CD4-positive, alpha-beta T cell treated with Interleukin-17A for 1 hour (primary cell): ENCODE results near the gene DEFB123.
"Not testable (repeated sequence)": the region's sequence is repeated elsewhere in the genome, so short reads cannot be mapped to it uniquely, and the experiment has no call there.

Experiments
- DNase-seq: peaks from one replicate; pipeline ENCODE4 v3.0.0-alpha.2; 2020

DEFB123 gene, protein sequence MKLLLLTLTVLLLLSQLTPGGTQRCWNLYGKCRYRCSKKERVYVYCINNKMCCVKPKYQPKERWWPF

DNA sequence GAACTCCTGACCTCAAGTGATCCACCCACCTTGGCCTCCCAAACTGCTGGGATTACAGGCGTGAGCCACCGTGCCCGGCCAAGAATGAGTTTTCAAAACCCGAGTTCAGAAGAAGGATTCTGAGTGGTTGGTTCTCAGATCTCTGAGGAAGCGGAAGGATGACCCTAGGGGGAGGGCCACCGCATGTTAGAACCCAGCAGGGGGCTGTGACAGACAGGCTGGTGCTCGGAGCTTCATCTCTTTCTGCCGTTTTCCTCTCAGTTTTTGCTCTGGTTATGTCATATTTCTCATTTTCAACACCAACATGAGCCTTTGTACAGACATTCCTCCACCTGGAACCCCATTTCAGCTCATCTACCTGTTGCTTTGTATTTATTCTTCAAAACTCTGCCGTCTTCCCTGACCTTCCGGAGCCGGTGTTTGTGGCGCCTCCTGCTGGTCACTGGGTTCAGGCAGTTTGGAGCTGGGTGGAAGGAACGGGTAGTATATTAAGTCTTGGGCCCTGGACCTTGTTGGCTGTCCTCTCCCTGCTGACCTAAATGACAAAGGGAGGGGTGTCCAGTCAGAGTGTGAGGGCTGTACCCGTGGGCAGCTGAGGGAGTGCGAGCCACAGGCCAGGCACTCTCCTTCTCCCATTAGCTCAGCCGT, at the start of gene DEFB123:
TSS of gene DEFB123 (plus strand) at position 621 of the 648 bp plus-strand sequence. CDS start 67 bp downstream, outside the sequence.
- no peak for DNase-seq

DNA sequence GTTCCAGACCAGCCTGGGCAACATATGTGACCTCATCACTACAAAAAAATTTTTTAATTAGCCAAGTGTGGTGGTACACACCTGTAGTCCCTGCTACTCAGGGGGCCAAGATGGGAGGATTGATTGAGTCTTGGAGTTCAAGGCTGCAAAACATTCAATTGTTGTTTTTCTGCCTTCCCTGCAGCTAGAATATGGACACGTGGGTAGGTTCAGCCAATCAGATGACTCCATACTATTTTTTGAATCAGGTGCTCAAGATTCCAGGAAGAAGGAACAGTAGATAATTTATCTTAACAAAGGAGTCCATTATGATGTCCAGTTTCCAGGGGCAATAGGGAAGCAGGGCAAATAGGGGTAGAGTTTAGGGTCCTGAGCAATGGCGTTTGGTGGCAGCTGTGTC, 47.6 kb upstream of the DEFB123 start:
- DNase-seq = no peak

DNA sequence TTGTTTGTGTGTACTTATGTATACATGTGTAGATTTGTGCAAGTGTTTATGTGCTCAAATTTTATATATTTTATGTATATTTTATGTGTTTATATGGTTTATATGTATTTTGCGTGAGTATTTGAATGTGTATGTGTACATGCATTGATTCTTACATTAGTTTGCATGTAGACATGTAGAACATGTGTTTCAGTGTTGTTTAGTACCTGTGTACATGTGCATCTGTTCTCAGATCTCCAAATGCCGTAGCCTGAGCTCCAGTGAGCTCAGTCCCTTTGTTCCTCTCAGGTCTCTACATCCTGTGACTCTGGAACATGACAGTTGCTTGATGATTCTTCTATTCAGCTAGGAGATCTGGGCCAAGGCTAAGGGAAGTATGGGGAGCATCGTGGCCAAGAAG, 45.5 kb upstream of the DEFB123 start:
- DNase-seq = no peak

DNA sequence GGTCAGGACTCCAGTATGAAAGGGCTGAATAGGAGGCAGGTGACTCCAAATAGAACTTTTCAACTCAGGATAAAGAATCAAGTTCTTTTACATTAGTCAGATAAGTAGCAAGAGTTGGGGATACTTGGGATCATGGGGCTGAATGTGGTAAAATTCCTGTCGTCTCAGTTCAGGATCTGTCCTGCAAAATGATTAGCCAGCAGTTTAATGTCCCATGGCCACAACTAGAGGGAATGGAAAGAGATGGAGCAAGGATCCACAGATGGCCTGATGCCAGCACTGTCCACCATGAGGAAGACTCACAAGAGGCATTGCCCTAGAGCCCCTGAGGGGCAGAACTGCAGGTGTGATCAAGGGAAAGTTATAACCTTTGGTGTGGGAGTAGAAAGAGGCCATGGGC, 36.5 kb upstream of the DEFB123 start:
- DNase-seq = no peak

DNA sequence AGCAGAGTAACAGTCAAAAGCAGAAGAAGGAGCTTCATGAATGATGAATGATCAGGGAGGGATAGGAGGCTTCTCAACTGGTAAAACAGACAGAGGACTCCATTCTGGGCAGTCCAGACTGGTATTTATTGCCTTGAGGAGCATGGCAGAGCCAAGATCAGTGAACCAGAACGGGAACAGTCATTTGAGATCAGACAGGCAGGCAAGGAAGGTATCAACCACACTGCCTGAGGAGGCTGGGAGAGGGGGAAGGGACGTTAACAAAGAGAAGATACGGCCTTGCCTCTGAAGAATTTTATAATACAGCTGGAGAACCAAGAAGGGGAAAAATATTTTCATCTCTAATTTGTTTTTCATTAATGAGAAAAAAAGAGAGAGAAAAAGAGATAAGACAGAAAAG, 34.3 kb upstream of the DEFB123 start, which contains the start of gene DEFB121:
TSS of gene DEFB121 (minus strand) at position 101 of the 400 bp plus-strand sequence. CDS start at position 38, 63 bp downstream.
- no peak for DNase-seq

DNA sequence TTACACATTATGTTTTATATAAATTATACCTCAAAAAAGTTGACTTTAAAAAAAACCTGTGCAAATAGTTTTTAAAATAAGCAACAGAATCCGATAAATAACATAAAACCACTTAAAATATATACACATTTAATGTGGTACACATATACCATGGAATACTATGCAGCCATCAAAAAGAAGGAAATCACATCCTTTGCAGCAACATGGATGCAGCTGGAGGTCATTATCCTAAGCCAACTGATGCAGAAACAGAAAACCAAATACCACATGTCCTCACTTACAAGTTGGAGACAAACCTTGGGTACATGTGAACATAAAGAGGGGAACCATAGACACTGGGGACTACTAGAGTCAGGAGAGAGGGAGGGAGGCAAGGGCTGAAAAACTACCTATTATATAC, 30.4 kb upstream of the DEFB123 start:
- DNase-seq = no peak

DNA sequence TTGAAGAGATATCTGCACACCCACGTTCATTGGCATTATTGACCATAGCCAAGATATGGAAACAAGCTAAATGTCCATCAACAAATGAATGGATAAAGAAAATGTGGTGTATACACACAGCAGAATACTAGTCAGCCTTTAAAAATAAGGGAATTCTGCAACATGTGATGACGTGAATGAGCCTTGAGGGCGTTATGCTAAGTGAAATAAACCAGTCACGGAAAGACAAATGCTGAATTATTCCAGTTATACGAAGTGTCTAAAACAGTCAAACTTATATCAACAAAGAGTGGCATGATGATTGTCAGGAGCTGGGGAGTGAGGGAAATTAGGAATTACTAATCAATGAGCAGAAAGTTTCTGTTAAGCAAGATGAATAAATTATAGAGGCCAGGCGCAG, 26.1 kb upstream of the DEFB123 start:
- DNase-seq = no peak

DNA sequence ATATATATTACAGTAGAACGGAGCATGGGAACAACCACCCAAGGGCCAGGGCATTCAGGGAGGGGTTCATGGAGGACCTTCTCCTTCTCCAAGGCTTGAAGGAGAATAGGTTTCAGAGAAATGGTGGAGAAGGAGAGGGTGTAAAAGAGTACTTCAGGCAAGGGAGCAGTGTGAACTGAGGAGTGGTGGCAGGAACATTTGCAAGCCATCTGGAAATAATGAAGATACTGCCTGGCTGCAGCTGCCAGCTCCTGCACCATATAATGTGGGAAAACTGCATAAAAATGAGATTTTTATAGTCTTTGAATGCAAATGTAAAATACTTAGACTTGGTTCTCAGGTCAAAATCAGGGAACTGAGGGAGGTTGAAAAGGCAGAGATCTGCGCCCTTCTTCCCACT, 24.8 kb upstream of the DEFB123 start:
- no peak for DNase-seq

DNA sequence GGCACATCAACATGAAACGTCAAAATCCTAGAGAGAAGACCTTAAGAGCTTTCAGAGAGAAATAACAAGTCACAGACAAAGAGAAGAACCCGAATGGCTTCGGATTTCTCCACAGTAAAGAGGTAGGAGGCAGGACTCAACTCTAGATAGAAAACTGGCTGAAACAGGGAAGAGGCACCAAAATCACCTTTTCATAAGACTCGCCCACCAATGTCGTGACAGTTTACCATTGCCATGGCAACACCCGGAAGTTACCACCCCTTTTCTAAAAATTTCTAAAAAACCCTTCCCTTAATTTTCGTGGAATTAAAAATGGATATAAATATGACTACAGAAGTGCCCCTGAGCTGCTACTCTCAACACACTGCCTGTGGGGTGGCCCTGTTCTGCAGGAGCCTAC, 22.1 kb upstream of the DEFB123 start:
- no peak for DNase-seq

DNA sequence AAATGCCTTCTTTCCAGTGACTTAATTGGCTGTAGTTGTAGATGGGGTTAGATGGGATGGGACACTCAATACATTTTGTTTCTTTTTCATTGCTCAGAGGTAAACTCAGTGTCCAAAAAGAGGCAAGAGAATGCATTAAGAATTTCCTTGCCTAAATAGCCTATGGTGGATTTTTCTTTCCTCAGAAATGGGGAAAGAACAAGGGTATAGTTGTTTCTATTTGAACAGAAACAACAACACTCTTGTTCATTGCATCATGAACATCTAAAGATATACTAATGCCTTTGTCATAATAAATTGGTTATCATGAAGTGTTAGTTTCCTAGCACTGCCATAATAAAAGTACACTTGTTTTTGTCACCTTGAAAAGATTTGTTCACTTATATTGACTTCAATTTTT, 14.6 kb upstream of the DEFB123 start:
- no peak for DNase-seq

DNA sequence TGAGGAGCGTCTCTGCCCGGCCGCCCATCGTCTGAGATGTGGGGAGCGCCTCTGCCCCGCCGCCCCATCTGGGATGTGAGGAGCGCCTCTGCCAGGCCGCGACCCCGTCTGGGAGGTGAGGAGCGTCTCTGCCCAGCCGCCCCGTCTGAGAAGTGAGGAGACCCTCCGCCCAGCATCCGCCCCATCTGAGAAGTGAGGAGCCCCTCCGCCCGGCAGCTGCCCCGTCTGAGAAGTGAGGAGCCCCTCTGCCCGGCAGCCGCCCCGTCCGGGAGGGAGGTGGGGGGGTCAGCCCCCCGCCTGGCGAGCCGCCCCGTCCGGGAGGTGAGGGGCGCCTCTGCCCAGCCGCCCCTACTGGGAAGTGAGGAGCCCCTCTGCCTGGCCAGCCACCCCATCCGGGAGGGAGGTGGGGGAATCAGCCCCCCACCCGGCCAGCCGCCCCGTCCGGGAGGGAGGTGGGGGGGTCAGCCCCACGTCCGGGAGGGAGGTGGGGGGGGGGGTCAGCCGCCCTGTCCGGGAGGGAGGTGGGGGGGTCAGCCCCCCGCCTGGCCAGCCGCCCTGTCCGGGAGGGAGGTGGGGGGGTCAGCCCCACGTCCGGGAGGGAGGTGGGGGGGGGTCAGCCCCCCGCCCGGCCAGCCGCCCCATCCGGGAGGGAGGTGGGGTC, 13.4 kb upstream of the DEFB123 start:
- DNase-seq = not testable (repeated sequence)

DNA sequence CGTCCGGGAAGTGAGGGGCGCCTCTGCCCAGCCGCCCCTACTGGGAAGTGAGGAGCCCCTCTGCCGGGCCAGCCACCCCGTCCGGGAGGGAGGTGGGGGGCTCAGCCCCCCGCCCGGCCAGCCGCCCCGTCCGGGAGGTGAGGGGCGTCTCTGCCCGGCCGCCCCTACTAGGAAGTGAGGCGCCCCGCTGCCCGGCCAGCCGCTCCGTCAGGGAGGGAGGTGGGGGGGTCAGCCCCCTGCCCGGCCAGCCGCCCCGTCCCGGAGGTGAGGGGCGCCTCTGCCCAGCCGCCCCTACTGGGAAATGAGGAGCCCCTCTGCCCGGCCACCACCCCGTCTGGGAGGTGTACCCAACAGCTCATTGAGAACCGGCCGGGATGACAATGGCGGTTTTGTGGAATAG, 12.9 kb upstream of the DEFB123 start:
- DNase-seq = not testable (repeated sequence)

DNA sequence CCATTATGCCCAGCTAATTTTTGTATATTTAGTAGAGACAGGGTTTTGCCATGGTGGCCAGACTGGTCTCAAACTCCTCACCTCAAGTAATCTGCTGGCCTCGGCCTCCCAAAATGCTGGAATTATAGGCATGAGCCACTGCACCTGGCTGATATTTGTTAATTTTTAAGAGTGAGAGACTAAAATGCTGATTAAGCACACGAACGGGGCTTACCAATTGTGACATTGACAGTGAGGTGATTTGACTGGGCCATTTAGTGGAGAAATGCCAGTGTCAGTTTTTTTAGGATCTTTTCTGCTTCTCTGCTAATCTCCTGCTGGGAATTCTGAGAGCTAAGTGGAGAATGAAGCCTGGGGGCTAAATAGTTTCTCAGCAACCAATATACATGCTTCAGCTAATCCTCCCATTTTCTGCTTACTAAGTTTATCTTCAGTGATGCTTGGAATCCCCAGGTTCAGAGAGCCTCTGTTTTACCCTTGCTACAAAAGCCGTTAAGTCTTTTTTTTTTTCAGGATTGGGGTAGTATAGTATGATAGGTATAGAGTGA, 9.8 kb upstream of the DEFB123 start:
- DNase-seq = no peak

DNA sequence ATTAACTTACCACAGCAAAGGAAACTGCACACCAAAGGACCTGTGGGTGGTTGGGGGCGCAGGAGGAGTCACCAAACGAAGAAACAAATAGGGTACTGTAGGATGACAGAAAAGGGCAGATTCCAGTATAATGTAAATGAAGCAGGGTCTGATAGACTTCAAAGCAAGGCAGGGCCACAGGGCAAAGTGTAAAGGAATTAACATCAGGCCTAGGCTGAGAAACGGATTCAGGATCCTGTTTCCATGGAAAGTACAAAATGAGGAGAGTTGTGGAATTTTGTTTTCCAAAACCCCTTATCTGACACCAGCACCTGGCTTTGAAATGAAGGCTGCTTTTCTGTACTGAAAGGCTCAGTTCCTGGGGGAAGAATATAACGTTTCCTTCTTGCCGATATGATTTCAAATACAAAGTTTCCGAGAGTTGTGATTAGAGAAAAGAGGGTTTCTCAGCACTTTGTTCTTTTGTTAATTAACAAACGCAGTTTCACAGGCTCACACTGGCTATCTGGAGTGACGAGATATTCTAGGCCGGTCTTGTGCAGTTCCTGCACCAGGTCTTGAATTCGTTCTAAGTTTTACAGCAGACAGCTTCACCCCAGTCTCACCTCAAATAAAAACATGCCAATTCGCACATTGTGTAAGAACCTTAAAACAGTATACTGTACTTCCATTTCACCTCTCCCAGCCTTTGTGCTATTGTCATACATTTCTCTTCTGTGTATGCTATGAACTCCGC, 5.8 kb downstream of the DEFB123 start:
- no peak for DNase-seq

DNA sequence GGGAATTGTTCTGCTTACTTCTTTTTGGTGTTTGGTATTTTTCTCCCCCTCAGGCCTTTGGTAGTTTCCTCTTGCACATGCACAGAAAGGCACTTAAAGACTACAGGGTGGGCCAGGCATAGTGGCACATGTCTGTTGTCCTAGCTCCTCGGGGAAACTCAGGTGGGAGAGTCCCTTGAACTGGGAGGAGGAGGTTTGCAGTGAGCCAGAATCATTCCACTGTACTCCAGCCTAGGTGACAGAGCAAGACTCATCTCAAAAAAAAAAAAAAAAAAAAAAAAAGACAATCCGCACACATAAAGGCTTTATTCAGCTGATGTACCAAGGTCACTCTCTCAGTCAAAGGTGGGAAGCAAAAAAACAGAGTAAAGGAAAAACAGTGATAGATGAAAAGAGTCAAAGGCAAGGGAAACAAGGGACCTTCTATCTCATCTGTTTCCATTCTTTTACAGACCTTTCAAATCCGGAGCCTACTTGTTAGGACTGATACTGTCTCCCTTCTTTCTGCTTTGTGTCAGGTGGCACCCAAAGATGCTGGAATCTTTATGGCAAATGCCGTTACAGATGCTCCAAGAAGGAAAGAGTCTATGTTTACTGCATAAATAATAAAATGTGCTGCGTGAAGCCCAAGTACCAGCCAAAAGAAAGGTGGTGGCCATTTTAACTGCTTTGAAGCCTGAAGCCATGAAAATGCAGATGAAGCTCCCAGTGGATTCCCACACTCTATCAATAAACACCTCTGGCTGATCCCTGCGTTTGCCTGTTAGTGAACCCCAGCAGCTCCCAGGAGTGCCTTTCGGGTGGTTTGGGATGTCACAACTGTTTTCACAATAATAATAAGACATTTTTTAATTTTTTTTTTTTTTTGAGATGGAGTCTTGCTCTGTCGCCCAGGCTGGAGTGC, 9.3 kb downstream of the DEFB123 start:
- DNase-seq = no peak

DNA sequence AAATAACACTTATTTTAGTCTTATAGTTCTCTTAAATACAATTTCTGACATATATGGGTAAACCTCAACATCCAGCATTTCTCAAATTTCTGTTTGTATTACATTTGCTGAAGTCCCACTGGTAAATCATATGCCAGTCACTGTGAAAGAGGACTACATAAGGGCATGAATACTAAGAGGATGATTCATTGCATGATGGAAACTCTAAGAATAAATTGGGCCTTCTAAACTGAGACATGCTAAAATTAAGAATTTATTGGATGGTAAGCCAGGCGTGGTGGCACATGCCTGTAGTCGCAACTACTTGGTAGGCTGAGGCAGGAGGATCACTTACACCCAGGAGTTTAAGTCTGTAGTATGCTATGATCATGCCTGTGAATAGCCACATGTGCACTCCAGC, 12.1 kb downstream of the DEFB123 start:
- no peak for DNase-seq

DNA sequence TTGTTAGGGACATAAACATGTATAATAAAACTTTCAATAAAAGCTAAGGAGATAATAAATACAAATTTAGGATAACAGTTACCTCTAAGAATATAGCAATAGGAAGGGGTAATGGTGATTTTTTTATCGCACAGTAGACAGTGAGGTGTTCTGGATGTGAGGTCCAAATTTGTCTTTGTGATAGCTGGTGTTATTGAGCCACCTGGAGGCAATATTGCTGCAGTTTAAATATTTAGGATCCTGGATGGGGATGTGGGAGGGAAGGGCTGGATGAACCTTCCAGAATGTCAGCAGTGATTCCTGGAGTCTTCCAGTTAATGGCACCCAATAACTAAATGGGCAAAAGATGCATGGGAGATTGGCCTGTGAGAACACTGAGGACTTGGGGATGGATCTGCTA, 13.9 kb downstream of the DEFB123 start:
- DNase-seq = no peak

DNA sequence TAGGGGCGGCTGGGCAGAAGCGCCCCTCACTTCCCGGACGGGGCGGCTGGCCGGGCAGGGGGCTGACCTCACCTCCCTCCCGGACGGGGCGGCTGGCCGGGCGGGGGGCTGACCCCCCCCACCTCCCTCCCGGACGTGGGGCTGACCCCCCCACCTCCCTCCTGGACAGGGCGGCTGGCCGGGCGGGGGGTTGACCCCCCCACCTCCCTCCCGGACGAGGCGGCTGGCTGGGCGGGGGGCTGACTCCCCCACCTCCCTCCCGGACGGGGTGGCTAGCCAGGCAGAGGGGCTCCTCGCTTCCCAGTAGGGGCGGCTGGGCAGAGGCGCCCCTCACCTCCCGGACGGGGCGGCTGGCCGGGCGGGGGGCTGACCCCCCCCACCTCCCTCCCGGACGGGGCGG, 30.5 kb downstream of the DEFB123 start:
- not testable (repeated sequence) for DNase-seq

DNA sequence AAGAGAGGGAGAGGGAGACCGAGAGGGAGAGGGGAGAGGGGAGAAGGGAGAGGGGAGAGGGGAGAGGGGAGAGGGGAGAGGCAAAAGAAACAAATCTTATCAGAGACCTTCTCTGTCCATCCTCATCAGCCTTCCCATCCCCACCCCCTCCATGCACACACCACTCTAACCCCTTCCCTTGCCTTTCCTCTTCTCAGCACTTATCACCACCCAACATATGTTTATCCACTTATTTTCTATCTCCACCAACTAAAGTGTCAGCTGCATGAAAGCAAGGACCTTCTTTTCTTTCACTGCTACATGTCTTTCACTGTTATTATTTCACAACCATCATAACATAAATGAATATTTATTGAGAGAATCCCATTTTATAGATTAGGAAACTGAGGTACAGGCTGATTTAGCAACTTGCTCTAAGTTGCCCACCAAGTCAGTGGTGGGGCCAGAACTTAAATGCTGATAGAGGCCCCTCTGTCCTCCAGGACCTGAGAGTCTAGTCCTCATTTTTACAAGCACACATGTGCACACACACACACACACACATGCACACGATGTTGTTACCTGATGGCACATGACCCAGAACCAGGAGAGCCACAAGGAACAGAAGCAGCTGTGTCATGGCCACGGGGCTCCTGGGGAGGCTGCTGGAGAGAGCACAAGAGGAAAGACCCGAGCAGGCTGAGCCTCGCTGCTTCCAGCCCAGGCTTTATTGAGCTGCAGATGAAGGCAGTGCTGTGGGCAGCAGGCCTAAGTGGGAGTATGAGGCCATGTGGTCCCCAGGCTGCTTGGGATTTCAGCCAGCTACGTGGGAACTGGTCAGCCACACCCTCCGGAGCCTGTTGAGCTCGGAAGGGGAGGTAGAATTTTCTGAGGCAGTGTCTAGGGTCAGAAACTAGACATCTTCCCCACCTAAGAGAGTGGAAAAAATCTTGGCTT, 32.2 kb downstream of the DEFB123 start:
- DNase-seq = no peak

DNA sequence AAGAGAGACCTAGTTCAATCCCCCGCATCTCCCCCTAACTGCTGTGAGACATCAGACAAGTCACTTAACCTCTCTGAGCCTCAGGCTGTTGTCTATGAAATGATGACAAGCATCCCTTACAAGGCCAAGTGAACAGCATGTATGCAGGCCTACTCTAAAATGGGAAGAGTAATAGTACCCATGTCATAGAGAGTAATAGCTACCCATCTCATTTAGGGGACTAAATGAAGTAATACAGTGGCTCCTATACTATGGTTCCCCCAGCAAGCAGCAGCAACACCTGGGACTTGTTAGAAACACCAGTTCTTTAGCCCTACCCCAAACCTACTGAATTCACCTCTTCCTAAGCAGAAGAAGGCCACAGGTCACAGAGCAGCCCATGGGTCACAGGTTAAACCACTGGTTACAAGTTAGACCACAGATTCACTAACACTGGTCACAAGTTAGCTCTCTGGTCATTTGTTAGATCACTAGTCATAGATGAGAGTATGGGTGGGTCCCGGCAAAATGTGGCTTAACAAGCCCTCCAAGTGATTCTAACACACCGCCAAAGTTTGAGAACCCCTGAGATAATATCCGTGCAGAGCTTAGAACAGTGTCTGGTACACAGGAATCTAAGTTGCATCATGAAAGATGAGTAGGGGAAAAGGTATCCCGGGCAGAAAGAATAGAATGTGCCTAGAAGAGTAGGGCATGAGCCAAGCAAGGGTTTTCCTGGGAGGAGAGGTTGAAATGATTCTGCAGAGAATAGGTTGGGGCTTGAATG, 33.1 kb downstream of the DEFB123 start:
- no peak for DNase-seq

DNA sequence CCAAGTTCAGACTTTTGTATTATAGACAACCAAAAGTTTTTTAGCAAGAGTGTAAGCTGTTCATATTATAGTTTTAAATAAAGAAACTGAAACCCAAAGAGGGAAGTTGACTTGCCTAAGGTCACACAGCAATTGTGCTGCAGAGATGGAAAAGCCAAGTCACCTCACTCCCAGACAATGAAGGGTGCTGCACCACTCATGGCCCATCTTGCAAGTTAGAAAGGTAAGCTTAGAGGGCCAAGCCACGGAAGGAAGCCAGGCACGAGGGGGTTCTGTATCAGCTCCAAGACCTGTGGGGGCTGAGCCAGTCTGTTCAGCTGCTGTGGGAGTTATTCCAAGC, 33.6 kb downstream of the DEFB123 start:
- DNase-seq = no peak
